Adrenal gland (tissue), 12 donors: ENCODE results near the gene TBX4. TPM values are rescaled to one million over a fixed set of nuclear protein-coding genes. Genes with fewer than 3 reads are reported as not detected.
"Not testable (repeated sequence)": the region's sequence is repeated elsewhere in the genome, so short reads cannot be mapped to it uniquely, and the experiment has no call there.

ENCODE experiments used
- DNase-seq, 7 donors: peaks; one replicate each; pipeline ENCODE4 v3.0.0-alpha.2; 2019 to 2020
- H3K27ac ChIP-seq, 5 donors: fragments of 200-600 bp; sonication (generic) in 4 of 5; 1 replicate in 3 of 5; 2 replicates in 2 of 5; pipeline versions ENCODE4 v1.5.1 to v1.8.0; 2016 to 2020; ENCODE audit warnings: mild to moderate bottlenecking in 1 of 5
- H3K27me3 ChIP-seq: fragments of 200-600 bp; 2 replicates; pipeline ENCODE4 v1.8.0; 2021
- H3K36me3 ChIP-seq, 2 donors: fragments of 200-600 bp; replicated peaks in 1 of 2; 1 replicate in 1 of 2; 2 replicates in 1 of 2; pipeline versions ENCODE4 v1.5.1 to v1.8.0; 2018 to 2022
- H3K4me1 ChIP-seq, 2 donors: fragments of 200-600 bp; replicated peaks in 1 of 2; 1 replicate in 1 of 2; 2 replicates in 1 of 2; pipeline versions ENCODE4 v1.5.1 to v1.8.0; 2018 to 2021
- H3K4me3 ChIP-seq, 4 donors: fragments of 200-600 bp; sonication (generic) in 3 of 4; one replicate each; pipeline ENCODE4 v1.5.1; 2016 to 2018
- H3K9me3 ChIP-seq, 3 donors: fragments of 200-600 bp; sonication (generic) in 1 of 3; replicated peaks in 1 of 3; 1 replicate in 2 of 3; 2 replicates in 1 of 3; pipeline versions ENCODE4 v1.5.1 to v1.8.0; 2016 to 2021
- CTCF ChIP-seq, 6 experiments: fragments of 450-650 bp in 4 of 6; fragments of 200-600 bp in 2 of 6; sonication (generic) in 1 of 6; IDR thresholded peaks; 1 replicate in 5 of 6; 2 replicates in 1 of 6; pipeline versions ENCODE4 v1.5.1 to v1.8.0; 2016 to 2021; ENCODE audit warnings: antibody characterized with exemption in 6 of 6, mild to moderate bottlenecking in 2 of 6, moderate library complexity in 1 of 6
- POLR2A ChIP-seq, 2 donors: fragments of 450-650 bp; IDR thresholded peaks; one replicate each; pipeline ENCODE4 v1.6.1; 2017; ENCODE audit warnings: antibody characterized with exemption in 2 of 2, mild to moderate bottlenecking in 2 of 2, moderate library complexity in 1 of 2
- WGBS, 4 donors: extraction: QIAGEN DNeasy Blood & Tissue Kit in 2 of 4; methylation state at CpG; one replicate each; pipeline versions ENCODE4 v1.1.5 to v1.1.7; 2013 to 2017; 5-methylcytosine and 5-hydroxymethylcytosine counted together
- intact Hi-C, 2 donors: fragments of 100-400 bp; cut with DNase I; formaldehyde crosslinking; loops; one replicate each; pipeline versions ENCODE4 v1.14.1 to v1.15.0; 2022 to 2023
- polyA plus RNA-seq, 3 donors: library from polyadenylated mRNA; stranded (reverse); fragments of 200-250 nt in 2 of 3; fragments of 350-450 nt in 1 of 3; fragmentation: Illumina TruSeq in 1 of 3; extraction: RNeasy Lipid Tissue Mini Kit (QIAGEN cat#74804) in 1 of 3; gene quantifications; one replicate each; pipeline ENCODE4 v1.2.3, GENCODE V29; 2013 to 2014
- total RNA-seq, 9 donors: library from RNA; depleted of rRNA in 4 of 9; stranded (reverse); fragments of >200 nt in 4 of 9; fragments of 120-200 nt in 1 of 9; fragmentation: NEBNext Ultra II Directional in 1 of 9; extraction: Animal tissue kit (Norgen Biotek cat#: 25700) in 1 of 9; gene quantifications; one replicate each; pipeline versions ENCODE4 v1.1.0 to v1.2.4, GENCODE V29; 2013 to 2023
- donor health status: healthy with polysubstance abuse.
- donor health status: Bipolar disorder and iron deficiency.
- donor health status: DM: yes; HTN: yes; CAD: no.
- donor health status: DM: no; HTN: no; CAD: no.
- donor health status: DM: no; HTN: no; CAD: no.
- donor health status: DM: yes; HTN: yes; CAD: no.

Gene TBX4
- total and polyA plus RNA-seq, 12 donors: 0.03 to 0.54 (median 0.21) TPM; not detected in 8

DNA sequence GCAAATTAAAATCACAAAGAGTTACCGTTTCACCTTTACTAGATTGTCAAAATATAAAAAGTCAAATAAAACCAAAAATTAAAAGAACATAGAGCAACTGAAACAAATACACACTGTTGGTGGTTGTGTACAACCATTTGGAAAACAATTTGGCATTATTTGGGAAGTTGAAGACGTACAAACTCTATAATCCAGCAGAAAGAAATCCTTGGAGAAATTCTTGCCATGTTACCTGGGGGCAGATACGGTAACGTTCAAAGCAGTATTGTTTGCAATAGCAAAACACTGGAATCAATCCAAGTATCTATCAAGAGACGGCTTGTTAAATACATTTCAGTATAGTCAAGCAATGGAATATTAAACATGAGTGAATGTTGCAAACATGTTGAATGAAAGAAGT is 56.7 kb downstream of the TBX4 start:
- H3K36me3 ChIP-seq: no peaks in the 10 kb centered on the region
- no peak overlapping the region for H3K27ac ChIP-seq
- H3K9me3 ChIP-seq: no peaks in the 10 kb centered on the region
- no peak for TF ChIP-seq POLR2A (IDR thresholded peaks at IDR 0.05)
- no peak for TF ChIP-seq CTCF (IDR thresholded peaks at IDR 0.05)
- intact Hi-C loops: no loop called here
- DNase-seq: no peak
- WGBS, 4 donors: 80 to 88% (median 85%) methylated on average over 5 of the region's 5 CpGs
- H3K4me1 ChIP-seq: no peaks in the 10 kb centered on the region
- H3K27me3 ChIP-seq: no peaks in the 10 kb centered on the region
- H3K4me3 ChIP-seq: no peak overlapping the region

- H3K9me3 ChIP-seq, DNase-seq, H3K27me3 ChIP-seq, H3K4me1 ChIP-seq, intact Hi-C loops, H3K27ac ChIP-seq, H3K4me3 ChIP-seq, H3K36me3 ChIP-seq: not testable (repeated sequence)
- 83 to 94% (median 88%) methylated on average over 5 of the region's 5 CpGs for WGBS, 4 donors
Observed at GRCh38 chr17:61509454-61509853, 57.2 kb downstream of the TBX4 start.

- Histone ChIP-seq H3K27me3 (no peaks in the 10 kb centered on the region), H3K4me3 (no peak overlapping the region), H3K36me3 (no peaks in the 10 kb centered on the region), H3K9me3 (no peaks in the 10 kb centered on the region), H3K27ac (no peak overlapping the region), H3K4me1 (no peaks in the 10 kb centered on the region)
- intact Hi-C loops: no loop called here
- WGBS, 4 donors: 67 to 80% (median 77%) methylated on average over 6 of the region's 6 CpGs
- DNase-seq: no peak
- TF ChIP-seq CTCF (IDR thresholded peaks at IDR 0.05) (no peak), POLR2A (IDR thresholded peaks at IDR 0.05) (no peak)
Observed at GRCh38 chr17:61510237-61510636, 58.0 kb downstream of the TBX4 start.

DNA sequence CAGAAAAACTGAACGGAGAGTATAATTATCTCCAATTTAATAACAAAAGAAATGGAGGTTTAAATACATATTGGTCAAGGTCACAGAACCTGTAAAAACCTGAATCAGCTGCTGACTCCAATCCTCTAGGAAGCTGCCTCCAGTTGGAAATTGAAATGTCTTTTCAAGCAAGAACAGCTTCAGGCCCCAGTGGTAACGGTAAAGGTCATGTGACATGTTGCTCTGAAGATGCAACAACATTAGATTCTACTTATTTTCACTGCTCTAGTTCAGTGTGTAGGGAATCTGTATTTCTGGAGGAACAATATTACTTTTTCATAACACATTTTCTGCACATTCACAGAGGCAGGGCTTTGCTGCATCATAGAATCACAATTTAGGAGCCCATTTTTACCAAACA is 58.8 kb downstream of the TBX4 start:
- H3K27me3 ChIP-seq: no peaks in the 10 kb centered on the region
- H3K36me3 ChIP-seq: no peaks in the 10 kb centered on the region
- TF ChIP-seq CTCF (IDR thresholded peaks at IDR 0.05) (no peak), POLR2A (IDR thresholded peaks at IDR 0.05) (no peak)
- no peak overlapping the region for H3K4me3 ChIP-seq
- DNase-seq: no peak
- no peaks in the 10 kb centered on the region for H3K4me1 ChIP-seq
- H3K27ac ChIP-seq: no peak overlapping the region
- no peaks in the 10 kb centered on the region for H3K9me3 ChIP-seq
- intact Hi-C loops: no loop called here
- 55 to 64% (median 58%) methylated on average over 2 of the region's 2 CpGs for WGBS, 4 donors

GRCh38 chr17:61511480-61512182 is 59.4 kb downstream of the TBX4 start:
- Histone ChIP-seq H3K27ac (no peak overlapping the region), H3K9me3 (no peaks in the 10 kb centered on the region), H3K36me3 (no peaks in the 10 kb centered on the region), H3K4me1 (no peaks in the 10 kb centered on the region), H3K27me3 (no peaks in the 10 kb centered on the region), H3K4me3 (no peak overlapping the region)
- no peak for DNase-seq
- intact Hi-C loops: no loop called here
- 79 to 87% (median 83%) methylated on average over 4 of the region's 4 CpGs for WGBS, 4 donors
- no peak for TF ChIP-seq POLR2A (IDR thresholded peaks at IDR 0.05)
- no peak for TF ChIP-seq CTCF (IDR thresholded peaks at IDR 0.05)
